SK-N-SH treated with all-trans-retinoic acid at 6 μM for 48 hours (cell line): ENCODE measurements around the gene MCU.

ENCODE experiments used
- ARNTL ChIP-seq: fragments of 450-650 bp; formaldehyde crosslinking; IDR thresholded peaks from 2 replicates; pipeline ENCODE4 v1.5.0; 2020; ENCODE audit warnings: low read depth, mild to moderate bottlenecking, moderate library complexity, borderline replicate concordance
- ESRRG ChIP-seq: fragments of 250-450 bp; sonication (Bioruptor Pico); IDR thresholded peaks from 2 replicates; pipeline ENCODE4 v1.6.1; 2021; ENCODE audit warnings: mild to moderate bottlenecking
- RARB ChIP-seq: fragments of 250-450 bp; sonication (Bioruptor Pico); IDR thresholded peaks from 2 replicates; pipeline ENCODE4 v1.8.0; 2021; ENCODE audit warnings: mild to moderate bottlenecking, moderate library complexity
- TCF4 ChIP-seq: fragments of 250-450 bp; sonication (Bioruptor Pico); IDR thresholded peaks from 2 replicates; pipeline ENCODE4 v1.8.0; 2021; ENCODE audit warnings: mild to moderate bottlenecking, moderate library complexity, borderline replicate concordance
- ZNF8 ChIP-seq: fragments of 450-650 bp; formaldehyde crosslinking; IDR thresholded peaks from 2 replicates; pipeline ENCODE4 v1.5.0; 2020; ENCODE audit warnings: mild to moderate bottlenecking, moderate library complexity
- TF ChIP-seq, protein P1 (sequence below): fragments of 250-450 bp; sonication (Bioruptor Pico); IDR thresholded peaks from 2 replicates; pipeline ENCODE4 v1.8.0; 2021; ENCODE audit warnings: low read depth, mild to moderate bottlenecking, moderate library complexity, borderline replicate concordance
- TF ChIP-seq, protein P2 (sequence below): fragments of 250-450 bp; sonication (Bioruptor Pico); IDR thresholded peaks from 2 replicates; pipeline ENCODE4 v1.5.1; 2020; ENCODE audit warnings: low read depth, mild to moderate bottlenecking, moderate library complexity

DNA sequence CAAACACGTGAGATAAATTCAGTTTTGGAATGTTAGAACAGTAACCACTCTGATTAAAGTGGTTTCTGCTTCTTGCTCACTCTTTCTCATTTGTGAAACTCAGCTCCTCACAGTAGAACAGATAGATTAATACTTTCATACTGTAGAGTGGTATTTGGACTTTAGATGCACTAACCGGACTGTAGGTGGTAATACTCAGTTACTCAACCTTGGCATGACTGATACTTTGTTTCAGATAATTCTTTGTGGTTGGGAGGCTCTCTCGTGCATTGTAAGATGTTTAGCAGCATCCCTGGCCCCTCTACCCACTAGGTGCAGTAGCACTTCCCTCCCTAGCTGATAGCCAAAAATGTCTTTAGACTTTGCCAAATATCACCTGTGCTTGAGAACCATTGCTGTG is 37.6 kb downstream of the MCU start:
- no peak for TF ChIP-seq ESRRG (CRISPR knock-in tag)
- TF ChIP-seq, protein P1, sequence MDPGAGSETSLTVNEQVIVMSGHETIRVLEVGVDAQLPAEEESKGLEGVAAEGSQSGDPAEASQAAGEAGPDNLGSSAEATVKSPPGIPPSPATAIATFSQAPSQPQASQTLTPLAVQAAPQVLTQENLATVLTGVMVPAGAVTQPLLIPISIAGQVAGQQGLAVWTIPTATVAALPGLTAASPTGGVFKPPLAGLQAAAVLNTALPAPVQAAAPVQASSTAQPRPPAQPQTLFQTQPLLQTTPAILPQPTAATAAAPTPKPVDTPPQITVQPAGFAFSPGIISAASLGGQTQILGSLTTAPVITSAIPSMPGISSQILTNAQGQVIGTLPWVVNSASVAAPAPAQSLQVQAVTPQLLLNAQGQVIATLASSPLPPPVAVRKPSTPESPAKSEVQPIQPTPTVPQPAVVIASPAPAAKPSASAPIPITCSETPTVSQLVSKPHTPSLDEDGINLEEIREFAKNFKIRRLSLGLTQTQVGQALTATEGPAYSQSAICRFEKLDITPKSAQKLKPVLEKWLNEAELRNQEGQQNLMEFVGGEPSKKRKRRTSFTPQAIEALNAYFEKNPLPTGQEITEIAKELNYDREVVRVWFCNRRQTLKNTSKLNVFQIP (CRISPR knock-in tag), result no peak
- no peak for TF ChIP-seq ZNF8 (CRISPR knock-in tag)
- TF ChIP-seq, protein P2, sequence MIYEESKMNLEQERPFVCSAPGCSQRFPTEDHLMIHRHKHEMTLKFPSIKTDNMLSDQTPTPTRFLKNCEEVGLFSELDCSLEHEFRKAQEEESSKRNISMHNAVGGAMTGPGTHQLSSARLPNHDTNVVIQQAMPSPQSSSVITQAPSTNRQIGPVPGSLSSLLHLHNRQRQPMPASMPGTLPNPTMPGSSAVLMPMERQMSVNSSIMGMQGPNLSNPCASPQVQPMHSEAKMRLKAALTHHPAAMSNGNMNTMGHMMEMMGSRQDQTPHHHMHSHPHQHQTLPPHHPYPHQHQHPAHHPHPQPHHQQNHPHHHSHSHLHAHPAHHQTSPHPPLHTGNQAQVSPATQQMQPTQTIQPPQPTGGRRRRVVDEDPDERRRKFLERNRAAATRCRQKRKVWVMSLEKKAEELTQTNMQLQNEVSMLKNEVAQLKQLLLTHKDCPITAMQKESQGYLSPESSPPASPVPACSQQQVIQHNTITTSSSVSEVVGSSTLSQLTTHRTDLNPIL (CRISPR knock-in tag), result no peak
- no peak for TF ChIP-seq TCF4 (CRISPR knock-in tag)
- TF ChIP-seq ARNTL (CRISPR knock-in tag), result no peak
- no peak for TF ChIP-seq RARB (CRISPR knock-in tag)
